HG03095 (cell line): ENCODE measurements around the gene RND1.

ENCODE experiments used
- ATAC-seq: cut with Tn5 transposase; IDR thresholded peaks from one replicate; pipeline ENCODE4 v1.9.1; 2021; ENCODE audit warnings: moderate library complexity; ENCODE audit not compliant: unreplicated experiment

RND1 gene

DNA sequence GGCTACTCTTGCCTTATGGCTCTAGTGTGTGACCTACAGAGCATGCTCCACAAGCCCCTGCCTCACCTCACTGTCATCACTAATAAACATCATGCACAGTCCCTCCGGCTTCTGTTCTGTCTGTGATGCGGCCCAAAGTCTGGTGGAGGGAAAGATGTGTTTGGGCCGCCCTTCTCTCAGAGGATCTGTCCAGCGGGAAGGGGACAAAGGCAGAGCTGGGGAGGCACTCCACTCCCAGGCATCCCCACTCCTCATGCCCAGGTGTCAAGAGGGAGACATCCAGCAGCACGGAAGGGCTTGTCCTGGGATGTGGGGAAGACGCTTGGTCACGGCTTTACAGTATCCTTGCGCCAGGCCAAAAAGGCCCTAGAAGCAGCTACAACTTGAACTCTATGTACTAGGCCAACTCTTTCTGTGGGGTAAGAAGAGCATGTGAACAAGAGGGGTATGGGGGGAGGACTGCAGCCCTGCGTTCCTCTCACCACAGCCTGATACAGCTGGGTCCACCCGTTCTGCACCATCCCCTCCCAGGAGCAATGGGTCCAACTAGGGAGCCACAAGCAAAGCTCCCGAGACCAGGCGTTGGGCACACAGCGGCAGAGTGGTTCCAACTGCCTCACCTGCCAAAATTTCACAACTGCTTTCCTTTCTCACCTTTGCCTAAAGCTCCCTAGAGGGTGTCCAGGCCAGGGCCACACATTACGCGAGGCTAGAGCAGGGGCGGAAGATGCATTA, 36.7 kb downstream of the RND1 start:
- no peak for ATAC-seq

DNA sequence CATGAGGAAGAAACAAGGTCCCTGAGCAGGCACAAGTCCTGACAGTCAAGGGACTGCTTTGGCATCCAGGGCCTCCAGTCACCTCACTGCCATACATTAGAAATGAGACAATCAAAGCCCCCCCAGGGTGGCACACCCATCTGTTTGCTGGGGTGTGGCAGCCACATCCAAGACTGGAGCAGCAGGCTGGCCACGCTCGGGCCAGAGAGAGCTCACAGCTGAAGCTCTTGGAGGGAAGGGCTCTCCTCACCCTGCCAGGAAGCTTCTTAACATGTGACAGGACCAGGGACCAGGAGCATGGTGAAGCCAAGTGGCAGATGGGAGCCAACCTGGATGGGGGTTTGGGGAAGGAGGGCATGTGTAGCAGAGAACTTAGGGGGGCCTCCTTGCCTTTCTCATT, 37.4 kb downstream of the RND1 start:
- ATAC-seq: no peak

DNA sequence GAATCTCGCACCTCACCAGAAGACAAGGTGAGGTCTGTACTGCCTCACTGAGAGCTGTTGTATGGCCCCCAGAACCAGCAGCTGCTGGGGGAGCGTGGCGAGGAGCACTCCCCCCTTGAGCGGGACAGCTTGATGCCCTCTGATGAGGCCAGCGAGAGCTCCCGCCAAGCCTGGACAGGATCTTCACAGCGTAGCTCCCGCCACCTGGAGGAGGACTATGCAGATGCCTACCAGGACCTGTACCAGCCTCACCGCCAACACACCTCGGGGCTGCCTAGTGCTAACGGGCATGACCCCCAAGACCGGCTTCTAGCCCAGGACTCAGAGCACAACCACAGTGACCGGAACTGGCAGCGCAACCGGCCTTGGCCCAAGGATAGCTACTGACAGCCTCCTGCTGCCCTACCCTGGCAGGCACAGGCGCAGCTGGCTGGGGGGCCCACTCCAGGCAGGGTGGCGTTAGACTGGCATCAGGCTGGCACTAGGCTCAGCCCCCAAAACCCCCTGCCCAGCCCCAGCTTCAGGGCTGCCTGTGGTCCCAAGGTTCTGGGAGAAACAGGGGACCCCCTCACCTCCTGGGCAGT, 38.1 kb downstream of the RND1 start:
- ATAC-seq: no peak

DNA sequence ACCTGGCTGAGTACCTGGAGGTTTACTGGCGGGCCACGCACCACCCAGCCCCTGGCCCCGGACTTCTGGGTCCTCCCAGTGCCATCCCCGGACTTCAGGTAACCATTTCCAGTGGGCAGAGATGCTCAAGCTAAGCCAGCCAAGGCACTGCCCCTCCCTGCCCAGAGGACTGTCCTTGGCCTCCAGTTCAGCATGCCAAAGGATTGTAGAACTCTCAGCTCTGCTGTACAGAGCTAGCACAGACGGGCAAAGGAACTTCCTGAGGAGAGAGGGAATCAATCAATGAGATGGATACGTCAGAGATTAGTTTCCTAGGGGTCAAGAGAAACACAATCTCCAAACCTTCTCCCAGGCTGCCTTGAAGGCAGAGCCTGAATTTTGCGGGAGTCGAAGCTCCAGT, 38.6 kb downstream of the RND1 start:
- ATAC-seq: no peak

DNA sequence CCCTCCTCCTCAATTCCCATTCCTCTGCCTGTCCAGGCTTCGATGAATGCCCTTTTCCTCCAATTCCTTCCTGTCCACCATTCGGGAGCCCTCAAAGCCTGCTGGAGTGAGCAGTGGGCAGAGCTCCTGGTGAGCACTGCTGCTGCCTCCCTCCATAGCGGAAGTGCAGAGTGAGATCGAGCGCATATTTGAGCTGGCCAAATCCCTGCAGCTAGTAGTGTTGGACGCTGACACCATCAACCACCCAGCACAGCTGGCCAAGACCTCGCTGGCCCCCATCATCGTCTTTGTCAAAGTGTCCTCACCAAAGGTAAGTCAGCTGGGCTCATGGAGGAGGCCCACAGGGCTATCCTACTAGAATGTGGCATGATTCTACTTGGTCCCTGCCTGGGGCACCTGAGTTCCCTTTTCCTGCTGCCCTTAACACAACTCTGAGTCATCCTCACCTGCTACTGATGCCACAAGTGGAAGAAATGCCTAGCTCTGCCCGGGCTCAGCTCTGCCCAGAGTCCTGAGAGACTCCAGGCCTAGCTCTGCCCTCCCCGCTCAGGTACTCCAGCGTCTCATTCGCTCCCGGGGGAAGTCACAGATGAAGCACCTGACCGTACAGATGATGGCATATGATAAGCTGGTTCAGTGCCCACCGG, 39.3 kb downstream of the RND1 start:
- no peak for ATAC-seq

DNA sequence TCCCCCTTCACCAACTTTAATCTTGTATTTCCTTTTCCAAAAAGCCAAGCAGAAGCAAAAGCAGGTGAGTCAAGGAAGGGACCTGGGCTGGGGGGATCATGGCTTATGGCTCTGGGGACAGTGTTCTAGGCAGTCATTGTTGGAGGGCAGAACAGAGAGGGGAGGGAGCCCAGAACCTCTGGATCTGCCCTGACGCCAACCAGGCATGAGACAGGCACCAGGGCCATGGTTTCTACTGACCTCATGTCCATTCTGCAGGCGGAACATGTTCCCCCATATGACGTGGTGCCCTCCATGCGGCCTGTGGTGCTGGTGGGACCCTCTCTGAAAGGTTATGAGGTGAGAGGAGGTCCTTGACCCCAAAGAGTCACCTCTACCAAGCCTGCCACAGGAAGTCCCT, 40.8 kb downstream of the RND1 start:
- ATAC-seq: no peak

DNA sequence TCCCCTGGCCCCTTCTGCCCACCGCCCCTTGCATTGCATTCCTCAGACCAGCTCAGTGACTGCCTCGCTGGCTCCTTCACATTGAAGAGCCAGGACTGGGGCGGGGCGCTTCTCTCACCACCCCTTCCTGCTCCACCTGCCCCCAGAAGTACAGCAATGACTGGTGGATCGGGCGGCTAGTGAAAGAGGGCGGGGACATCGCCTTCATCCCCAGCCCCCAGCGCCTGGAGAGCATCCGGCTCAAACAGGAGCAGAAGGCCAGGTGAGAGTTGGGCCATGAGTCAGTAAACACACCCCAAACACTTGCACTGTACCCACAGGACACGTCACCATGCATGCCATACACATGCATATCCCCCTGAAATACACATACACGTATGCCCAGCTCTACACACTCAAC, 41.6 kb downstream of the RND1 start:
- ATAC-seq: no peak

DNA sequence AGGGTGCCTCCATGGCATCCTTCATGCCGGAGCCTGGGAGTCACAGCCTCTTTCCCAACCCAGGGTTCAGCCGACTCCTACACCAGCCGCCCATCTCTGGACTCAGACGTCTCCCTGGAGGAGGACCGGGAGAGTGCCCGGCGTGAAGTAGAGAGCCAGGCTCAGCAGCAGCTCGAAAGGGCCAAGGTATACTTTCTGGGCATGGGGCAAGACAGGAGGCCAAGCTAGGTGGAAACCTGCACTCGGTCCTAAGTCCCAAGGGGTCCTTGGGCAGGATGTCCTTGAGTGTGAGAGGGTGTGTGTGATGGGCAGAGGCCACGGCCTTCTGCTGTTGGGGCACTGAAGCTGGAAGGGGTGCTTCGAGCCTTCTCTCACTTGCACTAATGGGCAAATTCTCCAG, 42.4 kb downstream of the RND1 start:
- no peak for ATAC-seq

DNA sequence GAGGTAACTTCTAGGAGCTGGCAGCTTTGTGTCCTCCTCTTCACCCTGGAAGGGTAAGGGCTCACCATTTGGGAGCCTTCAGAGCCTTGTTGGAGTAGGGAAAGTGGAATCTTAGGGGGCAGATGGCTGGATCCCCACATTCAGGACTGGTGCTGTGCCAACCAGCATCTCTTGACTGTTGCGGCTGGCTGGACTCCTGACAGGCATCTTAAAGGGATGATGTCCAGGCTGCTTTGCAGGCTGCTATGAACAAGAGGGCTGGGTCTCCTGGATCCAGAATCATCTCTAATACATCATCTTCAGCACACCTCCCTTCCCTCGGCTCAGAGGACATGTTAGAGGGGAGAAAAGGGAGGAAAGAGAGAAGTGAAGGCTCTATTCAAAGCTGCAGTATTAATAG, 43.0 kb downstream of the RND1 start:
- ATAC-seq: no peak

DNA sequence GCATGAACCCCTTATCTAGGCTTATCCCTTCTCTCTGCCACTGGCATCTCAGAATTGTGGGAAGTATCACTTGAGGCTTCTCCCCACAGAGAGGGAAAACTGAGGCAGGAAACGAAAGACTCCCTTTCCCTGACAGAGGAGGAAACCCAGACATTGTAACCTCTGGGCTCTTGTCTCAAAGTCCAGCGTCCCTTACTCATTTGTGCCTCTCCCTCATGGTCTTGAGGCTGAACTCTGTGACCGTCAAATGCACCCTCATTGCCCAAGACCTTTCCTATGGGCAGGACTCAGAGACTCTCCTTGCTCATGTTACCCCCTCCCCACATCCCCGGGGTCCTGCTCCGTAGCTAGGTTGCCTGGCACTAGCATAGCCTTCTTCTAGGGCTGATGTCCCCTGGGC, 43.5 kb downstream of the RND1 start:
- ATAC-seq: no peak

DNA sequence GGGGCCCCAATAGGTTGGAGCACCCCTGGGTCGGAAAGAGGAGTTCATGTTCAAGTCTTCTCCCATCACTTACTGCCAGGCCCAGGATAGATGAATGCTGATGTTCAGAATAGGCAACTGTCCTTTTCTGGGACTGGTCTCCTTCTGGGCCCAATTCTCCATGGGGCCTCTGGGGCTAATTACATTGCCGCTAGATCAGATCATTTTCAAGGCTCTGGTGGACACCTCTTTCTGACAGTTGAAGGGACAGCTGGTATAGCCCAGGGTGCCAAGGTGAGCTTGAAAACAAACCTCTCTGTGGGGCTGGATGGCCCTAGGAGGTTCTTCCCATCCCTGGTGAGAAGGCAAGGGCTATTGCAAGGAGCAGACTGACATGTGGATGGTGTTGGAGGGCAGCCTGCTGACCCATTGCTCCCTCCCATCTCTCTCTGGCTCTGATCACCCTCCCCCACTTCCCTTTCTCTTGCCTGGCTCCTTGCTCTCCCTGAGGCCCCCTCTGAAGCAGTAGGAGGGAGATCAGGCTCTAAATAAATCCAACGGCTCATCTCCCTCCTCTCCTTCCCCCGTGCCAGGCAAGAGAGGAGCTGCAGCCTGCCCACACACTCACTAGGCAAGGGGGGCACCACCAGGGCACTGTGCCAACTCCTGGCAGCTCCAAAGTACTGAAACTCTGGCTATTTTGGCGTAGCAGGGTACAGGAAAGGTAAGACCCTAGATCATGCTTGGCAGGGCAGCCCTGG, 45.5 kb downstream of the RND1 start:
- ATAC-seq: no peak

DNA sequence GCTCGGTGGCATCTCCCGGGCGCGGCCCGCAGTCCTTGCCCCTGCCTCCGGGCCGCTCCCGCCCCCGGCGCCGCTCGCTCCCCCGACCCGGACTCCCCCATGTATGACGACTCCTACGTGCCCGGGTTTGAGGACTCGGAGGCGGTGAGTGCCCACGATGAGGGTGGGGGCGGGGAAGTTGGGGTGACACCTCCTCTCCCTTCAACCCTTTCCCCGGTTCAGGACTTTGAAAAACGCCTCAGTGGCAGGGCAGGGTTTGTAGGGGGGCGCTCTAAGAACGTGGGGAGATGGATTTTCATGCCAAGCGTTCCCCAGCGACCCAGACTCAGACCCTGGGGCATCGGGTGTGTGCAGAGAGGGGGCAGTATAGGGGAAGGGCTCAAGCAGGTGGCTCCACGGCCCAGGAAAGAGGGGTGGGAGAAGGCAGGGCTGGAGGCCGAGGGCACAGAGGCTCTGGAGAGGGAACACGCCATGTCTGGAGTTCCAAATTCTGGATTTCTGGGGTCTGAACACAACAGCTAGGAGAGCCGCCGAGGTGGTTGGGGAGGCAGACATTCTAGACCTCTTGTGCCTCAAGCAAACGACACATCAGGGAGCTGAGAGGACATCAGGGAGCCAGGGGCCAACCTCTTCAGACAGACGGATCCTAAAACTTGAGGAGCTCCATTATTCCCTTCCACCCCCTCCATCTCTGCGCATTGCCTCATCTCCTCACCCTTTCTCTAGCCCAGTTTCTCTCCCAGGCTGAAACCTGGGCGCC, 46.7 kb downstream of the RND1 start:
- no peak for ATAC-seq

DNA sequence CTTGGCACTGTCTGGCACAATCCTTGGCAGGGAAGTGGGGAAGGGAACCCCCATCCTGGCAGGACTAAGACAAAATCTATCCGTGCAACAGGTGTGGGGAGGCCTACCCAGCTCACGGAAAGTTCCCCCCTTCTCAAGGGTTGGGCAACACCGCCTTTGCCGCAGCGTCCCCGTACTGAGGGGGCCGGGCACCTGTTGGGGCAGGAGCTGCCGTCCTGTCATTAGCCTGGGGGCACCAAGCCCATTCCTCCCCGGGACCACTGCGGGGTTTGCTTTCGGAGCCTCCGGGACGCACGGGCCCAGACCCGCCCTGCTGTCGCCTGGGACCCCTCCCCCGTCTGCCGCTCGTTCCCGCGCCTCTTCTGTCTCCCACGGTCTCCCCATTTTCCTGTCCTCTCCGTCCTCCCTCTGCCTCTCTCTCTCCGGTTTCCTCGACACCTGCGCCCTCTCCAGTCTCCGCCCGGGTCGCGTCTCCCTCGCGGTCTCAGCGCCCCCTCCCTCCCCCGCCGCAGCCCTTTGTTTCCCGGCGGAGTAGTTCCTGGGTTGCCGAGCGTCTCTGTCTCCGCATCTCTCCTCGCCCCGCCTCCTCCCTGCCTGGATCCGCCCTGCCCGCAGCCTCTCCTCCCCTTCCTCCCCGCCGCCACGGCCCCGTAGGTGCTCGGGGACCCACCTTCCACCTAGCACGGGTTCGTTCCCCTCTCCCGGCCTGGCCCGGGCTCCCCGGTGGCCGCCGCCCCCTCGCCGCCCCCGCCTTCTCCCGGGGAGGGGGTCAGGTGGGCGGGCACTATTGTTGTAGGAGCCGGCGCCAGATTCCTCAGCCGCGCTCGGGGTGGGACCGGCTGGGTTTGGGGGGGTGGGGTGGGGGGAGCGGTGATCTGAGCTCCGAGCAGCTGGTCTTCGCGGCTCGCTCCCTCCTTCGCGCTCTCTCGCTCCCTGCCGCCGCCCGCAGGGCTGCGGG, 47.5 kb downstream of the RND1 start, which contains the start of gene CACNB3:
Gene CACNB3, plus strand, starts transcription at position 624 of the 958 bp plus-strand sequence. CDS start 434 bp downstream, outside the sequence.
- no peak for ATAC-seq

DNA sequence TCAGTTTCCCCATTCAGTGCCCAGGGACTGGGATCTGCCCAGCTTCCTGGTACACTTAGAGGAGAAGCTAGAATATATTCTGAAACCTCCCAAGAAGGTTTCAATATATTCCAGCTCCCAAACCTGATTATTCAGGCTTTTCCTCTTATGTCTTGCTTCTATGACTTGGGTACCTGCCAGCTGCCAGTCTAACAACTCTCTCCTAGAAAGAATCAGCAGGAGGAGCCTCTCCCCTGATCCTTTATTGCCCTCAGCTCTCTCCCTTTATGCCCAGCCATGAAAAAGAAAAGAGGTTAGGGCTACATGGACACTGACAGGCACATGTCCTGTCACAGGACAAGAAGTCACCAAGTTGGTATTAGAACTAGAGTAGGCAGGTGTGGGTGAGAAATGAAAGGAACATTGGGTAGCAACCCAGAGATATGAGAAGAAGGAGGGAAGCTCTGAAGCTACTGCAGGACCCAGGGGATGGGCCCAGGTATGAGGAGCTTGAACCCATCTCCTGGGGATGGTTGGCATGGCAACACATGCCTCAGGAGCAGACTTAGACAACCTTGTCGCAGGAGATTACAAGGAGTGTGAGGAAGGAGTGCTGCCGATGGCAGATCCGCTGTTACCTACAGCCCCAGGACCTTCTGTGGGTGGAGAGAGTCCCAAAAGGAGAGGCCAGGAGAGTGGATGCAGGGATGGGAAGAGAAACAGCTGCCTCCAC, 49.4 kb downstream of the RND1 start:
- ATAC-seq: no peak

DNA sequence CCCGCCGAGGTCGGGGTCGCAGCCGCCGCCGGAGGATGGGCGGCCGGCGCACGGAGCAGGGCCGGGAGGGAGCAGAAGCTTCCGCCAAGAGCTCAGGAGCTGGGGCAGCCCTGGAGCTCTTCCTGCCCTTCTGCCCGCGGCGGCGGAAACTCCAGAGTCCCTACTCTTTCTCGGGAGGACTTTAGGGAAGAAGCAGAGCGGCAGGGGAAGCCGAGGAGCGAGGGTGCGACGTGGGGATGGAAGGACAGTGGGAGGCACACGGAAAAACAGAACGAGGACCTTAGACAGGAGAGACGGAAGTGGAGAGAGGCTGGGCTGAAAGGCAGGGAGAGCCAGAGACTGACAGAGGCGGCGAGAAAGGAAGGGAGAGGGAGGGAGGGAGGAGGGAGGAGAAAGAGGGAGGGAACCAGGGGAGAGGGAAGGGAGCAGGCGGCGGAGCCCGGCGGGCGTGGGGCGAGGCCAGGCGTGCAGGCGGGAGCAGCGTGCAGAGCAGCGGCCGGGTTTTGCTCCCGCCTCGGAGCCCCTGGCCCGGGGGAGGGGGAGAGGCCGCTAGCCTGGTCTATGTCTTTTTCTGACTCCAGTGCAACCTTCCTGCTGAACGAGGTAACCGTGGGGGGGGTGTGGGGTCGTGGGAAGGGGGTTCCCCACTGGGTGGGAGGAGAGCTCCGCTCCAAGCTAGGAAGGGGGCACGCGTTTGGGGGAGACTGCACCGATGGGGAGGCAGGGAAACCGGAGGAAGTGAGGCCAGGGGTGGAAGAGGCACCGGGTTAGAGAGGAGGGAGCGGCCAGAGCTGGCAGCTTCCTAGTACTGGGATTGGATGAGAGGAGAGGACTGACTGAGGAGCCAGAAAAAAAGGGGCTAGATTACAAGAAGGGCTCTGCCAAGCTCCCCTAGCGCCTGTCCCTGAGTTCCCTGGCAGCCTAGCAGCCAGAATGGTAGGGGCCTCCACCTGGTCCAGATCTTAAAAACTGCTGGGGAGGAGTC, 50.3 kb downstream of the RND1 start:
- peak; percentile 26 for ATAC-seq

DNA sequence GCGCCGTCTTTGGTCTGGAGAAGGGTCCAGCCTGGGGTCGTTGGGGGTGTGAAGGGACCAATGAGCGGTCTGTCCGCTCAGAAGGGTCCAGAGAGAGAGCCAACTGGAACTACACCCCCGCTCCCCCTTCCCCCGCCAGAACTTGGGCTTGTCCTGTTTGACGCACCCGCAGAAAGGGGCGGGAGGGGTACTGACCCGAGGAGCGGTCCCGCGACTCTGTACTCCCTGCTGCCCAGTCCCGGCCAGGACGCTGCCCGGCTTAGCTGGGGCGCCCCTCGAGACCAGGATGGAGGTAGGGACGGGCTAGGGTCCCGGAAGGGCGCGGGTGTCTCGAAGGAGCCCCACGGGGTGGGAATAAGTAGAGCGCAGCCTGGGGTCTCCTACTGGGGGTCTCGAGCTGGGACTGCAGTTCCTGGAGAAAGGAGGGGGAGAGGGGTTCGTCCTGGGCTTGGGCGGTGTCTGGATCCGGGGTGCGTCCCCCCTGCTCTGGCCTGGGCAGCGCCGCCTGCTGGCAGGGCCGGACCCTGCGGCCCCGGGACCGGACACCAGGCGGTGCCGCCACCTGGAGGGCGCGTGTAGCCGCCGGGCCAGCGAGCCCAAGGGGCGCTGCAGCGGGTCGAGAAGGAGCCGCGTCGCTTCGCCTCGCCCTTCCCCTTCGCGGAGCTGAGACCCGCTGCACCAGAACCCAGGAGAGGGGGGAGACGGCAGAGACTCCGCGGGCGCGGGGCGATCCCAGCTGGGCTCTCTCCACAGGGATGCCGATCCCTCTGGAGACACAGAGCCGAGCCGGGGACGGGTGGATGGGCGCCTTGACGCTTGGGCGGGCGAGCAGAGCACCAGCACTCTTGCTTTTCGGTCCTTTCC, 51.2 kb downstream of the RND1 start:
- ATAC-seq: peak; percentile 83
